GM19397 (cell line): ENCODE results near the gene ZBTB38.

Experiments
- ATAC-seq: cut with Tn5 transposase; IDR thresholded peaks from one replicate; pipeline ENCODE4 v1.9.1; 2021; ENCODE audit warnings: mild to moderate bottlenecking, moderate library complexity; ENCODE audit not compliant: unreplicated experiment

The ZBTB38 gene

DNA sequence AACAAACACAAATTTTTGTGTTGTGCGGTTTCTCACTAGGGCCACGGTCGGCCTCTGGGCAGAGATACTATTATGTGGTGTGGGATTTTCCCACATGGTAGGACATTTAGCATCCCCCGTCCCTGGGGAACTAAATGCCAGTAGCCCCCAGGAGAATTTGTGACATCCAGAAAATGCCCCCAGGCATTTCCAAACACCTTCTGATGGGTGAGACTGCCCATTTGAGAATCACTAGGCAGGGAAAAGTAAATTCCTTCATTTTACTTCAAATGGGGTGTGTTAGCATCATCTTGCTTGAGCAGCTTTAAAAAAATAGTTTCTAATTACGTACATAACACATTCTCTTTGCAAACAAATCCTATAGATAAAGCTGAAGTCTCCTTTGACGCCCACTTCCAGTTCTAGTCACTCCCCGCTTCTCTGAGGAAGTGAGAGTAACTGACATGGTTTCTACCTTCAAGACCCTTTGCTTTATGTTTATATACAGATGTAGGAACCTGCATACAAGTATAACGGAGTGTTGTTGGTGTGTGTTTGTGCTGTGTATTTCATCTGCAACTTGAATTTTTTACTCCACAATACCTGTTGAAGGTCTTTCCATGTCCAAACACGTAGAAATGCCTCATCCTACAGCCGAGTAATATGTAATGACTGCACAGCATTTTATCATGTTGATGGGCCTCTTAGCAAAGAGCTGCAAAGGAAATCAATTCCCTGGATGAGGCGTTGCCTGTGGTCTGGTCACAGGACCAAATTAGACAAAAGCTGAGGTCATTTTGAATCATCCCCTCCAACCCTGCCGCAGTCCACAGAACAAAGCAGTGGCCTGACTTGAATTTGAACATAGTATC is 31.4 kb upstream of the ZBTB38 start:
- peak; percentile 86 for ATAC-seq

DNA sequence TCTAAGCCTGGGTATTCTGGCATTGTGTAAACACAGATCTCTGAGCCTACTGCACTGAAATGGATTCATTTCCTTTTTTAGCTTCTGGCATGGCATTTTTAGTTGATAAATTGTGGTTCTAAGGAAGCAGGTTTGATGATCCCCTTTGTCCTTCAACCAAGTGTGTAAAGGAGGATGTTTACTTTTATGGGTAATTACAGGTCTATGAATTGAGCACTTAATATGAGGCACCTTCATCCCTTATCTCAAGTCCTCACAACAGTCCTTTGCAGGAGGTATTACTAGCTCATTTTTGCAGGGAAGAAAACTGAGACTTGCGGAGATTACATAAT is 30.8 kb upstream of the ZBTB38 start:
- no peak for ATAC-seq

DNA sequence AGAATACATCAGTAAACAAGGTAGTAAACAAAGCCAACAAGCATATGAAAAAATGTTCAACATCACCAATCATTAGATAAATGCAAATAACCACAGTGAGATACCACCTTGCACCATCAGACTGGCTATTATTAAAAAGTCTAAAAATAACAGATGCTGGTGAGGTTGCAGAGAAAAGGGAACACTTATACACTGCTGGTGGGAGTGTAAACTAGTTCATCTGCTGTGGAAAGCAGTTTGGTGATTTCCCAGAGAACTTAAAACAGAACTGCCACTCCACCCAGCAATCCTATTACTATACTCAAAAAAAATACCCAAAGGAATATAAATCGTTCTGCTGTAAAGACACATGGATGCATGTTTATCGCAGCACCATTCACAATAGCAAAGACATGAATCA is 30.3 kb upstream of the ZBTB38 start:
- no peak for ATAC-seq

DNA sequence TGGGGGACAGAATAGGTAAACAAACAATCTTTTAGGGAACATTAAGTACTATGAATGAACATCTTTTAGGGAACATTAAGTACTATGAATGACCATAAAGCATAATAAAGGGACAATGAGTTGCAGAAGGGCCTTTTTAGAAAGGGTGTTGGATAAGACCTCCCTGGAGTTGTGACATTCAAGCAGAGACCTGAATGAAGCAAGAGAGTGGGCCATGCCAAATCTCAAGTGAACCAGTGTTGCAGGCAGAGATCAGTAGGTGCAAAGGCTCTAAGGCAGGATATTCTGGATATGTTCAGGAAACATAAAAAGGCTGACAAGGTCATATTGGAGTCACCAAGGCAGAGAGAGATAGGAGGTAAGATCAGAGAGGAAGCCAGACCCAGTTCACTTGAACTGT is 29.4 kb upstream of the ZBTB38 start:
- ATAC-seq: no peak

DNA sequence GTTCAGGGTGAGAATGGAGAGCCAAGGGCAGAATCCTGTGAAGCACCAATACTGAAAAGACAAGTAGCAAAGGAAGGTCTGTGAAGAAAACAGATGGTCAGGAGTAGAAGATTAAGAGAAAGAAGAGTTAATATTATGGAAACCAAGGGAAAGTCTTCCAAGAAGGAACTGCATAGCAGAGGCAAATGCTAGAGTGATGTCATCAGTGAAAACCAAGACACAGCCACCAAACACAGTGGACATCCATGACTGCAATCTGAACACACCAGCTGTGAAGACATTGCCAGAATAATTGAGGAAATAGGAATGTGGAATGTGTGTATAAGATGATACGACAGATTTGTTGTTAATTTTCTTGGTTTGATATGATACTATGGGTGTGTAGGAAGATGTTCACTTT is 26.8 kb upstream of the ZBTB38 start:
- ATAC-seq: no peak

DNA sequence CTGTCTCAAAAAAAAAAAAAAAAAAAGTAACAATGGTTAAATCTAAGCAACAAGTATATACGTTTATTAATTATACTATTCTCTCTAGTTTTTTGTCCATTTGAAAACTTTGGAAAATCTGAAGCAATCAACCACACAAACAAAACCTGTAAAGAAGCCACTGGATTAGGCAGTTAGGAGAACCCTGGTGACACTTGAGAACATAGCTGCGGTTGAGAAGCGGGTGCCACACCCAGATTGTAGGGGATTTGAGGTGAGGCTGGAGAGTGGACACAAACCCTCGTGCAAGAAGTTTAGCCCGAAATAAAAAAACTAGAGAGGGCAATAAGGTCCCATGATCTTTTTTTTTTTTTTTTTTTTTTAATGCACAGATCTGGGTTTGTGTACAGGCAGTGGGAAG is 25.9 kb upstream of the ZBTB38 start:
- ATAC-seq: no peak

DNA sequence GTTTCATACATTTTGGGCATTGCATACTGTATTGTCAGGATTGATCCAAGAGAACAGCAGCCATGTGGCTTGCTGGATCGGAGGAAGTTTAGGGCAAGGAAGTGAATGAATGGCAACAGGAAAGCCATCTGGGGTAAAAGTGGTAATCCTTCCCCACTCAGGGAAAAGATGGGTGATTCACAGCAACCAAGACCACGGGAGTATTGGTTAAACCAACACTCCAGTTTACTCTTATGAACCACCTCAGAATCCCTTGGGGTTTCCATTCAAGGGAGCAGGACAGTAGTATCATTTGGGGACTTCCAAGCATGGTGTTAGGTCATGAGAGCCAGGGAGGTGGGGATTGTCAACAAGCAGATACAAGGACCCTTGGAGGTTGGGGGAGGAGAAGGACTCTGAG is 25.2 kb upstream of the ZBTB38 start:
- ATAC-seq: no peak

DNA sequence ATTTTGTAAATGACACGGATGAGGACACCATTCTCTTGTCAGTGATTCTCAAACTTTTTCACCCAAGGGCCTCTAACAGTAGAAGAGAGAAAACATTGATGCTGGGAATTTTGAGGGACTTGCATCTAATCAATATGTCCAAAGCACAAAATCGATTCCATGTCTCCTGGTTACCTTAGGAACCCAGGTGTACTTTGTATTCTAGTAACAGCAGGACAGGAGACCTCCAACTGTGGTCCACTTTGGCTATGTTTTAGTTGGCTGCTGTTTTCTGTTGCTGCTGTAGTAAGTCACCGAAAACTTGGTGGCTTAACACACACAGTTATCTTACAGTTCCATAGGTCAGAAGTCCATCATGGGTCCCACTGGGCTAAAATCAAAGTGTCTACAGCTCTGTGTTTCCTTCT is 24.4 kb upstream of the ZBTB38 start:
- no peak for ATAC-seq

DNA sequence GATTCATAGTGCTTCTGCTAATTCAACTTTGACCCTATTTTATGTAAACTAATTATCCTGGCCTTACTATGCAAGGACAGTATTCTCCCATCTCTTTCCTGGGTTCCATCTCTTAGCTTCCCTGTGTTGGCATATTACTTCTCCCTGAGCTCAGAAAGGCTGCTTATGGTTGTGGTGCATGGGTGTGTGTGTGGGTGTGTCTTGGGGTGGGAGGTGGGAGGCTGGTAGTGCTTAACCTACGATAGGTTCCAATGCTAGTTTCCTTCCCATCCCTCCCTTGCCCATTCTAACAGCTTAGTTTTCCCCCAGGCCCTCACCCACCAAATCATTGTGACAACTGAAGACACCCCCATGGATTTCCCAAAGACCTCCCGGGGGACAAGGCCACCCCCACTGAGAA is 22.8 kb upstream of the ZBTB38 start:
- no peak for ATAC-seq

DNA sequence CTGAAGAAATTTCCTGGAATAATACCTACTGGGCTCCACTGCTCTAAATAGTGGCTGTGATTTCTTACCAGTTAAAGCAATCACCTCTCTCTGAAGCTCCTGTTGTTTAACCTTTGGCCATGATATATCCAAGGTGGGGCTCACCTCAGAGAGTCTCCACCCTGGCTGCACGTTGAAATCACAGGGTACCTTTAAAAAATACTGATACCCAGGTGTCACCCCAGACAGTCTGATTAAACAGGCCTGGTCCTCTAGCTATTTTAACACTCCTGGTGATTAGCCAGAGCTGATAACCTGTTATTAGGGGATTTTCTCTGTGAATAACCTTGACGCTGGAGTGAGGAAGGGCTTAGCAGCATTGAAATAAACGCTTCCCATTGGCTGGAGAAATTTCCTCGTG is 22.3 kb upstream of the ZBTB38 start:
- ATAC-seq: no peak

DNA sequence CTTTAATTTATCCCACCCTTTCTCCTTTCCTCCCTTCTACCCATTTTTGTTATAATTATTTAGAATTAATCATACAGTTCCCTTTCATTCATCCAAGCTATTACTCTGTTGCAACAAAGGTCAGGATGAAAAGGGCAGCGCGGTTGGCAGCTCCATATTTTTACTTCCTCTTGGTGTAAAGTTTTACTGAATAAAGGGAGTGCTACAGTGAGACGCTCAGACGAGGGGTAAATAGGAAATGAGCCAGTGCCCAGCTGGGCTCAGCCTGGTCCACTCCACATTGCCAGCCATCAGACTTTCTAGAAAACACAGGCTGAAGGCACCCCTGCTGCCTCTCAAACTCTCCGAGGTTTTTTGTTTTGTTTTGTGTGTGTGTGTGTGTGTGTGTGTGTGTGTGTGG is 21.9 kb upstream of the ZBTB38 start:
- no peak for ATAC-seq

DNA sequence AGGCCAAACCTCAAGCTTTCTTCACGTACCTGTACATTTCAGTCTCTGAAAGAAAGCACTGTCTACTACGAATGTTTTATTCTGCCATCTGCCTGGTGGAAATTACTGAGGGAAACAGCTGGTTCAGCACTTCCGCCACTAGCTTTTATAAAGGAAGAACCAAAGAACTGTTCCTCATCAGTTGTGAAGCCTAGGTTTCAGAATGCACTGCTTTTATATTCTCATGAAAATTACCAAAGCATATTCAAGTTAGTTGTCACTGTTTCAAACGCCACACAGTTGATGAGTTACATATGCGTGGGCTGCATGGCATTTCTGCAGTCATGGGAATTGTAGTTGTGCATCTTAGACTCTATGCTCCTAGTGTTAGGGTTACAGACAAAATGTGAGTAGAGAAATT is 21.5 kb upstream of the ZBTB38 start:
- ATAC-seq: no peak

DNA sequence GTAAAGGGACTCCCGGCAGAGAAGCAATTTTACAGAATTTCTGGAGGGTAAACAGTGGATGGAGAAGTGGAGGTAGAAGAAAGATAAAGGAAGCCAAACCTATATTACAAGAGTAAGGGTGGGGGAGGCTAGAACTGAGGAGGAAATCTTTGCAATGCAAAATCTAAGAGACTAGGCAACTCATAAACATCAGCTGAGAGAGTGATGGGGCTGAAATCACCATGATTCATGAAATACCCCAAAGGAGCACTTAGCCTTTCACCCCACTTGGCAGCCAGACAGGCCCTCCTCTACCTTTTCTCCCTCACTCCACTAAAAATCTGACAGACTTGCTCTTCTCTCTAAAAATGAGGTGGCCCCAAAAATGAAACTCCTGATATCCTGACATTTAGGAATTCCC is 19.5 kb upstream of the ZBTB38 start:
- ATAC-seq: no peak

DNA sequence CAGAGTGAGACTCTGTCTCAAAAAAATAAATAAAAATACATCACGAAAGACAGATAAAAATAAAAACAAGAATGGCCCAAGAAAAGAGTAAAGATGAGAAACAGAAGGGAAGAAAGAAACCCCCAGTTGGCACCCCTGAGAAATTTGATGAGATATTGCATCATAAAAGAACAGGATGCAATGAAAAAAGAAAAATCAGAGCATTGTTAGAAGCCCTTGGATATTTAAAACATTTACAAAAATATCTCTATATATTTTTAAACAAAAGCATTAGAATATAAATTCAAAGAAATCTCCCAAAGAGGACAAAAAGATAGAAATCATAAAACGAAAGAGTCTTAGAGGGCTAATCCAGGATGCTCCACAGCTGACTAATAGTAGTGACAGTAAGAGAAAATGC is 18.6 kb upstream of the ZBTB38 start:
- ATAC-seq: no peak

DNA sequence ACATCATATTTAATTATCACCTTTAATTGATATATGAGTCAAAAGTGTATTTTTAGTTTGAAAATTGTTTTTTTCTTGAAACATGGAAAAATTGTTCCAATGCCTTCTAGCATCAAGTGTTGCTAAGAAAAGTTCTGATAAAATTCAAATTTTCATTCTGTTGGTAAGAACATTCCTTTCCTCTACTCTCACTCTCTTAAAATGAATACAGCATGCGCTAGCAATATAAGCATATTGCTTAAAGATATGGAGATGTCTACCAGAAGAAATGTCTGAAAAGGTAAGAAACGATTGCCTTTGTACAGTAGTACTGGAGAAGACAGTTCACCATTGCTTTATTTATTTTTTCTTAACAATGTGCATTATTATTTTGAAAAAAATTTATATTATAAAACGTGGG is 17.6 kb upstream of the ZBTB38 start:
- no peak for ATAC-seq

DNA sequence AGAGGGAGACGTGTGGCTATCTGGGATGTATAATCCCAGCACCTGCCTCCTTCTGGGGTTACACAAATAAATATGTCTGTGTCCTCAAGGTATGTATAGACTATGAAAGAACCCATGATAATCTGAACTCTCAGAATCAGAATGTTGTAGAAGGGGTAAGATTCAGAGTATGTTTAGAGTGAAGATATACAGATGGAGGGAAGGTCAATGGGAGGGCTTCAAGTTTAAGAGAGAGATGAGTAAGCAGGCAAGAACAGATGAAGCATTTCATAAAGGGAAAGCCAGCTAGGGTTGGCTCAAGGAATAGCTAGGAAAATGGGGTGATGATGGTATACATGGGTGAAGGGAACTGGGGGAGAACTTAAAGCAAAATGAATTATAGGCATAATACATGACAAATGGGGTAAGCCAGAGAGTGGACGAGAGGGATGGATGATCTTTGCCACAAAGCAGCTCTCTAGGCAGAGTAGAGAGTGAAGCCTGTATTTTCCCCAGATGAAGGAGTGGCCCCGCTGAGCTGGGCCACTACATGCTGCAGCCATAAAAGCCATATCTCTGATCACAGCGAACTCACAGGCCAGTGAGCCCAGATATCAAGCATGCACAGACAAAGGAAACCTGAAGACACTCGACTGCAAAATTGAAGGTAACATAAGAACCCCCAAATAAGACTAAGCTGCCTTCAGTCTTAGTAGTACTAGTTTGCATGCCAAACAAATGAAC is 15.9 kb upstream of the ZBTB38 start:
- no peak for ATAC-seq

DNA sequence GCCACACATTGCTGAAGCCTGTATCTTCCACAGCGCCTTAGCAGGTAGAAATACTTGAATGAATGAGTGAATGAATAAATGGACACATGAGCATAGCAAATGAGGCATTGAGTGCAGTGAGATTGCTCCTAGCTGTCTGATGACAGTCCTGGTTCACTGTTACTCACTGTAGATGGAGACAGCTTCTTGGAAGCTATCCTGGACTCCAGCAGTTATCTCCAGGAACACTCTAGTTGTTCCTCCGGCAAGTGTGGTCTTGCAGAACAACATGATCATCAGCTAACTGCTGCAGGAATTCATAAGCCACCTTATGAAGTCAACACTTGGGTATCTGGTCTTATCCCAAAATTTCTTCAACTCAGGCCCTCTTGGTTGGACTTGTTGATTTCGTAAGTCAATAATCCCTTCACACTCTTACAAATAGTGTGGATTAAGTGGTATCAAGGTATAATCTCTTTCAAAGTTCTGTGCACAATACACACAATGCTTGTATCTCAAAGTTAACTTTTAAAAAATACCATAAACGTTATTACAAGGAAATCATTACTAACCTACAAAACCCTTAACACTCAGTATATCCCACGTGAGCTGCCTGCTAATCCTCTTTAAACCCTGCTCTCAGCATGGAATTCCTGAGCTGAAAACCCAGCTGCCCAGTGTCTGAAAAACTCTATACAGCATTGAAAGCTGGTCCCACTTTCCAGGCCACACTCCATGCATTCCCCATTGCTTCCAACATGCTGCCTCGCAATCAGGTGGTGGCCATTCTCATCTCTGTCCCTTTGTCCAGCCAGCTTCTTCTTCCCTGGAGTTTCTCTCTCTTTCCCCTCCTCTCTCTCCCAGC is 14.4 kb upstream of the ZBTB38 start:
- no peak for ATAC-seq

DNA sequence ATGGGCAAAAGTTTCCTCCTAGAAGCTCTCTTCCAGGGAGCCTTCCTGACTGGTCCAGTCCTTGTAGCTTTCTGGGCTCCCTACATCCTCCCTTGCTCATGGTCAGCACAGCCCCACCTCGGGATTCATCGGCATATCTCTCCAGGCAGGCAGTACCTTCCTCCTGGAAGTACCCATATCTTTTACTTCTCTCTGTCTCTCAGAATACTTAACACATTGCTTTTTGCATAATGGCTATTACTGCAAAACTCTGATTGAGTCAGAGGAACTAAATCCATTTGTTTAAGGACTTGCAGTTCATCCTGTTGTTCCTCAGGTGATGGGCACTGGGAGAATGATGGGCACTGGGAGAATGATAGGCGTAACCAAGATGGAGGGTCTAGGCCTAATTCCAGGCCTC is 13.8 kb upstream of the ZBTB38 start:
- no peak for ATAC-seq

DNA sequence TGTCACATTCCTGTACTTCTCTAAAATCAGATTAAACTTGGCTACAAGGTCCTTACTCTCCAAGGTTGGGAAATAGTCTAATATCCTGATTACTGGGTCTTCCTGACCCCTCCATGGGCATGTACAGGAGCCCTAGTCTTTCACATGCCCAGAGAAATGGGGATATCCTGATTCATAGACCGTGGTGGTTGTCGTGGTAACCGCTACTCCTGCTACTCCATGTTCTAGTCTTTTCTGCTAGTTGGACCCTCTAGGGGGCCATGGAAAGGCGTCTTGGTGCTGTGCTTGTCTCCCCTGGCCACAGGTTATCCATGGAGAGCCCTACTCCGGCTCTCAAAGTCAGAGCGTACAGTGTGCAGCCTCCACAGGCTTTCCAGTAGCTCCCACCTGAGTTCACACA is 13.1 kb upstream of the ZBTB38 start:
- no peak for ATAC-seq

DNA sequence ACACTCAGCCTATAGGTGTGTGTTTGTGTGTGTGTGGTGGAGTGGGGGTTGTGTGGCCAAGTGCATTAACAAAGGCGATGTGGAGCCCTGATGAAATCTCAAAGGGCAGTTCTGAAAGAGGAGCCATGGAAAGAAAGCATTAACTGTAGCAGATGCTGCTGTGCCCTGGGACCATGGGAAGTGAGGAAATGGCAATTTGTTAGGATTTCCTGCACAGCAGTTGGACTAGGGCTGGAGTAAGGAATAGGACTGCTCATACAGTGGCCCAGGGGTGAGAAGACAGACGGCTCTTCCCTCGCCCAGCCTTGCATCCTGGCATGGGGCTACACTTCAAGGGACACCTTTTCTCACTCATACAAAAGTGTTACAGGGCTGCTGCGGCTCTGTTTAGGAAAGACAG is 12.3 kb upstream of the ZBTB38 start:
- no peak for ATAC-seq

DNA sequence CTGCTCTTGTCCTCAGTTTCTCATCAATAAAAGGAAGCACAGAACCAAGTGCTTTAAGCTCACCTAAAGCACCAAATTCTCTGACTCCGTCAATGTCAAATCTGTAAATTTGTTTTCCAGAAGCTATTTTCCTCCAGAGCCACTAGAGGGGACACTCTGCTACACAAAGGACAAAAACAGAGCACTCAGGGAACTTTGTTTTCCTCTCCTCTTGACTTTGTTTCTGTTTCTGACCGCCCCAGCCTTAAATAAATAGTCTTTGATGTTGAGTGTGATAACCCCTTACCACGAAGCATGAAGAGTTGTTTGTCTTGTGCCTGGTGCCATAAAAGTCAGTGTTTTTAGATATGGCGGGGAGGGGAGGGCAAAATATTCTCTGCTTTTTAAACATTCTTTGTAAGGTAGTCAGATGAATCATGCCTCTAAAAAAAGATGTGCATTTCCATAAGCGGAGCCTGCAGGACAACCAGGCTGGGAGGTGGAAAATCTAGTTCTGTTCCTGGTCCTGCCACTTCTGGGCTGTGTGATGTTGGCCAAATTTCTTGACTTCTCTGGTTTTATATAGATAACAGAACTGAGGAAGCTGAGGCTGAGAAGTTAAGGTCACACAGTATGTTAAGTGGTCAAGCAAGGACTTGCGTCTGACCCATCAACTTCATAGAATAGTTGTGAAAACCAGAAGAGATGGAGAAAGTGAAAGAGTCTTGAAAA is 7.3 kb upstream of the ZBTB38 start:
- peak; percentile 66 for ATAC-seq
